B cell (primary cell): Measurements from ENCODE around the gene DNM1L.
A peak's percentile ranks its signal among the peaks of the same experiment; 100 is the strongest.

Source experiments
- CTCF ChIP-seq: fragments of 200-600 bp; IDR thresholded peaks from one replicate; pipeline ENCODE4 v1.8.0; 2022; ENCODE audit warnings: antibody characterized with exemption, mild to moderate bottlenecking
- EZH2 ChIP-seq: IDR thresholded peaks from 2 replicates; pipeline ENCODE4 v1.6.1; 2012; ENCODE audit warnings: borderline replicate concordance, low read depth, mild to moderate bottlenecking, moderate library complexity, low read length; ENCODE audit not compliant: insufficient read depth, poor library complexity, severe bottlenecking

- TF ChIP-seq CTCF (peak; percentile 92), EZH2 (no peak)
Observed at GRCh38 chr12:32755654-32756475, 76.8 kb downstream of the DNM1L start, which contains the start of gene YARS2.
